Lung (tissue), 10 donors: ENCODE measurements around the gene ANKRD18B. TPM values are rescaled to one million over a fixed set of nuclear protein-coding genes. Genes with fewer than 3 reads are reported as not detected.
"Not testable (repeated sequence)": the region's sequence is repeated elsewhere in the genome, so short reads cannot be mapped to it uniquely, and the experiment has no call there.

ENCODE experiments used
- ATAC-seq: fragments of 200-7000 bp; cut with Tn5 transposase; one replicate; pipeline ENCODE4 v1.9.1; 2020; ENCODE audit warnings: moderate number of reproducible peaks; ENCODE audit not compliant: insufficient read depth, low FRiP score
- DNase-seq, 3 donors: peaks; one replicate each; pipeline ENCODE4 v3.0.0-alpha.2; 2013 to 2017
- H3K27ac ChIP-seq, 2 donors: one replicate each; pipeline ENCODE4 v1.5.1; 2013; ENCODE audit warnings: mild to moderate bottlenecking in 2 of 2, moderate library complexity in 2 of 2, control low read depth in 1 of 2, inconsistent platforms in 1 of 2, low read depth in 1 of 2, low read length in 1 of 2
- H3K27me3 ChIP-seq, 3 donors: one replicate each; pipeline ENCODE4 v1.5.1; 2013; ENCODE audit warnings: low read length in 2 of 3; ENCODE audit not compliant: control insufficient read depth in 3 of 3, insufficient read depth in 3 of 3
- H3K36me3 ChIP-seq, 4 donors: one replicate each; pipeline ENCODE4 v1.5.1; 2013; ENCODE audit warnings: low read length in 4 of 4, mild to moderate bottlenecking in 1 of 4, moderate library complexity in 1 of 4; ENCODE audit not compliant: control insufficient read depth in 4 of 4, insufficient read depth in 4 of 4
- H3K4me1 ChIP-seq, 5 donors: one replicate each; pipeline ENCODE4 v1.5.1; 2013; ENCODE audit warnings: low read length in 5 of 5, mild to moderate bottlenecking in 2 of 5, moderate library complexity in 1 of 5; ENCODE audit not compliant: control insufficient read depth in 5 of 5, insufficient read depth in 5 of 5
- H3K4me3 ChIP-seq: one replicate; pipeline ENCODE4 v1.5.1; 2013; ENCODE audit warnings: mild to moderate bottlenecking, control low read depth, moderate library complexity
- H3K9ac ChIP-seq, 2 donors: one replicate each; pipeline ENCODE4 v1.5.1; 2013; ENCODE audit warnings: low read length in 2 of 2, control low read depth in 1 of 2; ENCODE audit not compliant: insufficient read depth in 1 of 2
- H3K9me3 ChIP-seq, 4 donors: one replicate each; pipeline ENCODE4 v1.5.1; 2013; ENCODE audit warnings: low read length in 3 of 4, mild to moderate bottlenecking in 1 of 4, moderate library complexity in 1 of 4; ENCODE audit not compliant: control insufficient read depth in 4 of 4, insufficient read depth in 3 of 4
- WGBS, 2 donors: extraction: QIAGEN DNeasy Blood & Tissue Kit; methylation state at CpG; one replicate each; pipeline ENCODE4 v1.1.7; 2013; 5-methylcytosine and 5-hydroxymethylcytosine counted together
- polyA plus RNA-seq, 2 donors: library from polyadenylated mRNA; stranded (reverse); fragments of 200-250 nt; gene quantifications; one replicate each; pipeline ENCODE4 v1.2.1, GENCODE V29; 2013
- total RNA-seq, 2 donors: library from RNA; depleted of rRNA in 1 of 2; stranded (reverse); fragments of >200 nt in 1 of 2; gene quantifications; one replicate each; pipeline ENCODE4 v1.2.1, GENCODE V29; 2014 to 2021
- donor health status: Bipolar disorder and iron deficiency.
- donor health status: healthy.
- donor health status: DM: yes; HTN: yes; CAD: no.

Gene ANKRD18B
- total and polyA plus RNA-seq, 4 donors = 0.27 to 2.2 (median 0.79) TPM

DNA sequence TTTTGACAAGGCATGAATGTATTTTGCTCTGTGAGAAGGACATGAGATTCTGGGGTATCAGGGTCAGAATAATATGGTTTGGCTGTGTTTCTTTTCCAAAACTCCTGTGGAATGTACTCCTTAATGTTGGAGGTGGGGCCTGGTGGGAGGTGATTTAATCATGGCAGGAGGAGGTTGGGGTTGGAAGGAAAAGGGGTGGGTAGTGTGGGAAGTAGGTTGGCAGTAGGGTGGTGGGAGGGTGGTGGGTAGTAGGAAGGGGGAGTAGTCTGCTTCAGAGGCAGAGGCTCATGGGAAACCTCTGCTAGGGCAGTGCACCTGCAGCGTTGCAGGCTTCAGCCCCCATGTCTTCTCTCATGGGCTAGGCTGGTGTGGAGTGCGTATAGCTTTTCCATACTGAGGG, 72.9 kb downstream of the ANKRD18B start:
- H3K9me3 ChIP-seq, H3K27me3 ChIP-seq, ATAC-seq, H3K36me3 ChIP-seq, H3K9ac ChIP-seq, DNase-seq, H3K27ac ChIP-seq, H3K4me3 ChIP-seq, H3K4me1 ChIP-seq: not testable (repeated sequence)
- WGBS, 2 donors = 94 to 96% methylated on average over 2 of the region's 2 CpGs

DNA sequence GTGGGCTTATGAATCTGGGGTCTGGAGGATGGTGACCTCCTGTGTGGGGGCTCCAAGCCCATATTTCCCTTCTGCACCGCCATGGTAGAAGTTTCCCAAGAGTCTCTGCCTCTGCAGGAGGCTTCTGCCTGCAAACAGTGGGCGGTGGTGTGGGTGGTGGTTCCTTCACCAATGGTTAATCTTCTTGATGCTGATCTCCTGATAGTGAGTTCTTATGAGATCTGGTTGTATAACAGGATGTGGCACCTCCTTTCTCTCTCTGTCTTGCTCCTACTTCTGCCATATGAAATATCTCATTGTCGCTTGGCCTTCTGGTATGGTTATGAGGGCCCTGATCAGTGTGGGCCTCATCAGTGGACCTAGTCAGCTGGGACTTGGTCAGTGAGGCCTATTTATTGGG, 73.3 kb downstream of the ANKRD18B start:
- H3K9me3 ChIP-seq, H3K36me3 ChIP-seq, ATAC-seq, H3K27ac ChIP-seq, H3K9ac ChIP-seq, H3K4me1 ChIP-seq, H3K4me3 ChIP-seq, H3K27me3 ChIP-seq: not testable (repeated sequence)
- 65 to 94% methylated on average over 3 of the region's 3 CpGs for WGBS, 2 donors
- DNase-seq = peak in 1 of 3 donors; percentile 2

DNA sequence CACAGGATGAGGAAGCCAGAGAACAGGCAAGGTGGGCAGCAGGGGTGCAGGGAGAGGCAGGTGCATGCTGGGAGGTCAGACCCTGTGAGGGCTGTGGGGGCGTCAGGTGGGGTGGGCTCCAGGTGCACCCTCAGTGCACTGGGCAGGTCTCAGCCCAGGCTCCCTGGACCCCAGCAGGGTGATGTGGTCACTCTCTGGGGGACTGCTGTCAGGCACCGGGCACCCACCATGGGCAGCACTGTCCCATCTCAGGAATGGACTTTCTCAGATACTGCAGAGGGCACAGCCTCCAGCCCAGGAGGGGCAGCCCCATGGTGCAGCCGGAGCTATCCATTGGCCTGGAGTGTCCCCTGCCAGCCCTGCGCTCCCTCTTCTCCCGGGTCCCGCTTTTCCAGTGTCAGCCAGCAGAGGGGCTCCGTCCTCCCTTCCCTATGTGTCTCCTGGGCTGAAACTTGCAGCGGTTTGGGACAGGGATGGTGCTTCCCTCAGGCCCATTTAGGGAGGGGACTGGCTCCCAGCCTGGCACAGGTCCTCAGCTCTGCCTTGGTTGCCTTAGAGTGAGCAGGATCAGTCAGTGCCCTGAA, 74.8 kb downstream of the ANKRD18B start:
- not testable (repeated sequence) for H3K4me1 ChIP-seq, H3K4me3 ChIP-seq, H3K9ac ChIP-seq, DNase-seq, H3K9me3 ChIP-seq, H3K27ac ChIP-seq, H3K27me3 ChIP-seq, ATAC-seq, H3K36me3 ChIP-seq
- 83 to 90% methylated on average over 8 of the region's 8 CpGs for WGBS, 2 donors

DNA sequence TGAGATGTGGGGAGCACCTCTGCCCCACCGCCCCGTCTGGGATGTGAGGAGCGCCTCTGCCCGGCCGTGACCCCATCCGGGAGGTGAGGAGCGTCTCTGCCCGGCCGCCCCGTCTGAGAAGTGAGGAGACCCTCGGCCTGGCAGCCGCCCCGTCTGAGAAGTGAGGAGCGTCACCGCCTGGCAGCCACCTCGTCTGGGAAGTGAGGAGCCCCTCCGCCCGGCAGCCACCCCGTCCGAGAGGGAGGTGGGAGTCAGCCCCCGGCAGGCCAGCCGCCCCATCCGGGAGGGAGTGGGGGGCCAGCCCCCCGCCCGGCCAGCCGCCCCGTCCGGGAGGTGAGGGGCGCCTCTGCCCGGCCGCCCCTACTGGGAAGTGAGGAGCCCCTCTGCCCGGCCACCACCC, 76.9 kb downstream of the ANKRD18B start:
- H3K27me3 ChIP-seq, H3K9me3 ChIP-seq, H3K4me1 ChIP-seq, H3K36me3 ChIP-seq, H3K27ac ChIP-seq, H3K9ac ChIP-seq, DNase-seq, H3K4me3 ChIP-seq, ATAC-seq: not testable (repeated sequence)
- 92 to 97% methylated on average over 21 to 31 of the region's 32 CpGs for WGBS, 2 donors

DNA sequence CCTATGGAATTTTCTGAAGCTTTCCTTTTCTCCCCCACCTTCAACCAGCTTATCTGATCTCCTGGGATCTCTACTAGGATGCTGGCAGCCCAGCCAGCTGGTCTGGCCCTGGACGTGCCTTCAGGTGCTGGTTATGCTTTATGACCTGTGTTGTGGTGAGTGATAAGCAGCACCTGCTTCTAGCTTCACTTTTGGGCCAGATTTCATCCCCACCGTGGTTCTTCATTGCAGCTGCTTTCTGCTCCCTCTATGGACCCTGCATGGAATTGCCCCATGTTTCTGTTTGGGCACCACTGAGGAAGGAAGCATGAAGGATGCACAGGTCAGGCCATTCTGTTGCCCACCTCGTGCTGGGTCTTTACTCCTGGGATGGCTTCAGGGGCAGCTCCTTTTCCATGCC, 80.2 kb downstream of the ANKRD18B start:
- not testable (repeated sequence) for H3K36me3 ChIP-seq, H3K4me3 ChIP-seq, H3K9ac ChIP-seq, ATAC-seq, DNase-seq, H3K27ac ChIP-seq, H3K27me3 ChIP-seq, H3K4me1 ChIP-seq, H3K9me3 ChIP-seq
- WGBS, 2 donors = 20 to 28% methylated on average over 3 of the region's 3 CpGs

DNA sequence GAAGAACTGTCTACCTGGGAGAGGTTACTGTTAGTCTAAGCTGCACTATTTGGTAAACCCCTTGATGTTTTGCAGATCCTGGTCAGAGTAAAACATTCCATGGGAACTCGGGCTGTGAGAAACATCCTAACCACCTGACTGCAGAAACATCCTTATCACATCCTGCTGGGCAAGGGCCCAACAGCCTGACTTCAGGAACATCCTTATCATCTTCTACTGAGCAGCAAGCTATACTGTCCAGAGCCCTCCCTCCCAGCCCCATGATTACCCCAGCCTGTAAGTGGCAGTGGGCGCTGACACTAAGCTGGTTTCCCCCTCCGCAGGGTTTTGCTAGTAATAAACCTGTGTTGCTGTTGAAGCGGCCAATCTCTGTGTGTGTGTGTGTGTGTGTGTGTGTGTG, 80.9 kb downstream of the ANKRD18B start:
- H3K27me3 ChIP-seq, H3K9me3 ChIP-seq, H3K27ac ChIP-seq, H3K4me3 ChIP-seq, DNase-seq, H3K4me1 ChIP-seq, H3K9ac ChIP-seq, H3K36me3 ChIP-seq, ATAC-seq: not testable (repeated sequence)
- 72 to 82% methylated on average over 4 of the region's 4 CpGs for WGBS, 2 donors
